WERI-Rb-1 (cell line): ENCODE measurements around the gene ZNF407.

Experiments used
- DNase-seq: peaks from one replicate; pipeline ENCODE4 v3.0.0-alpha.2; 2020
- H3K27ac ChIP-seq: fragments of 250-450 bp; sonication (Bioruptor Pico); 2 replicates; pipeline ENCODE4 v1.5.1; 2020; ENCODE audit warnings: mild to moderate bottlenecking, moderate library complexity
- H3K27me3 ChIP-seq: fragments of 250-450 bp; sonication (Bioruptor Pico); 2 replicates; pipeline ENCODE4 v1.5.1; 2021; ENCODE audit warnings: mild to moderate bottlenecking, low read depth, moderate library complexity; ENCODE audit not compliant: insufficient read depth, severe bottlenecking
- H3K36me3 ChIP-seq: fragments of 250-450 bp; sonication (Bioruptor Pico); 2 replicates; pipeline ENCODE4 v1.5.1; 2020; ENCODE audit warnings: mild to moderate bottlenecking, moderate library complexity
- H3K4me3 ChIP-seq: 2 replicates; pipeline ENCODE4 v1.5.1; 2011; ENCODE audit warnings: low read depth, mild to moderate bottlenecking, control low read depth, low read length
- H3K9me3 ChIP-seq: fragments of 250-450 bp; sonication (Bioruptor Pico); 2 replicates; pipeline ENCODE4 v1.5.1; 2021; ENCODE audit warnings: mild to moderate bottlenecking, moderate library complexity; ENCODE audit not compliant: severe bottlenecking
- TF ChIP-seq, protein P1 (sequence below): IDR thresholded peaks from 2 replicates; pipeline ENCODE4 v1.5.1; 2011; ENCODE audit warnings: low read depth, mild to moderate bottlenecking, control low read depth, inconsistent platforms, low read length

Gene ZNF407

DNA sequence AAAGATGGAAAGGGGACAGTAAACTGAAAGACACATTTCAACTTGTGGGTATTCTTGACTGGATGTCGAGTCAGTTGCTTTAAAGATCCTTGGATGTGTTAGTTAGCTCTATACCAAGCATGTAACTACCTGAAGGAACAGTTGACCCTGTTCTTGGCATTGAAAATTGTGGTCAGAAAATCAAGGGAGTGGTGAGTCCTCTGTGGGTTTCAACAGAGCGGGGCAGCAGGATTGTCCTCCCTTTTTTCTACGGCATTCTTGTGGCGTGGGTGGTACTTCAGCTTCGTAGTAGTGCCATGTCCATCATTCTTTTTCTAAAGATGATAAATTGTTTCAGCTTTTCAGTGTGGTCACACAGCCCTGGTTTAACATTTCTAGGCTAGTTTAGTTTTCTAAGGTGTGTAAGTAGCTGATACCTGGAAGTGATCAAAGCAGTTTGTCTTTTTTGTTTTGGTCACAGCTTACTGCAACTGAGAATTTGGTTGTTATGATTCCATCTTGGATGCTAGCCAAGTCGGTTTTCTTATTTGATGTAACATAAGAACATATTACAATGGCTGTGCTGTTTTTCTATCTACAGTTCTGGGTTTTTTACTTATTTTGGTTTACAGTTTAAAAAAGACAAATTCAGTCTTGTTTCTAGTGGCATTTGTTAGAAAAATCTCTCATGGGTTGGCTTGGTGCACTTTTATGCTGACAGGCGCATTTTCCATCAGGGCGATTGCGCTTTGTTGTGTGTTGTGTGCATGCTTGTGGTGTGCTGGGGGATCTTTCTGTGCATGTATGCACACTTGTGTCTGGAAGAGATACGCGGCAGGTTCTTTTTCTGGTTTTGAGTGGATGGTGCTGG lies 84.7 kb downstream of the ZNF407 start:
- Histone ChIP-seq H3K27ac (no peak overlapping the region), H3K36me3 (no peaks in the 10 kb centered on the region), H3K9me3 (peaks cover 4% of the 10 kb centered on the region), H3K27me3 (no peaks in the 10 kb centered on the region), H3K4me3 (no peak overlapping the region)
- no peak for DNase-seq
- TF ChIP-seq, protein P1, sequence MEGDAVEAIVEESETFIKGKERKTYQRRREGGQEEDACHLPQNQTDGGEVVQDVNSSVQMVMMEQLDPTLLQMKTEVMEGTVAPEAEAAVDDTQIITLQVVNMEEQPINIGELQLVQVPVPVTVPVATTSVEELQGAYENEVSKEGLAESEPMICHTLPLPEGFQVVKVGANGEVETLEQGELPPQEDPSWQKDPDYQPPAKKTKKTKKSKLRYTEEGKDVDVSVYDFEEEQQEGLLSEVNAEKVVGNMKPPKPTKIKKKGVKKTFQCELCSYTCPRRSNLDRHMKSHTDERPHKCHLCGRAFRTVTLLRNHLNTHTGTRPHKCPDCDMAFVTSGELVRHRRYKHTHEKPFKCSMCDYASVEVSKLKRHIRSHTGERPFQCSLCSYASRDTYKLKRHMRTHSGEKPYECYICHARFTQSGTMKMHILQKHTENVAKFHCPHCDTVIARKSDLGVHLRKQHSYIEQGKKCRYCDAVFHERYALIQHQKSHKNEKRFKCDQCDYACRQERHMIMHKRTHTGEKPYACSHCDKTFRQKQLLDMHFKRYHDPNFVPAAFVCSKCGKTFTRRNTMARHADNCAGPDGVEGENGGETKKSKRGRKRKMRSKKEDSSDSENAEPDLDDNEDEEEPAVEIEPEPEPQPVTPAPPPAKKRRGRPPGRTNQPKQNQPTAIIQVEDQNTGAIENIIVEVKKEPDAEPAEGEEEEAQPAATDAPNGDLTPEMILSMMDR: no peak

DNA sequence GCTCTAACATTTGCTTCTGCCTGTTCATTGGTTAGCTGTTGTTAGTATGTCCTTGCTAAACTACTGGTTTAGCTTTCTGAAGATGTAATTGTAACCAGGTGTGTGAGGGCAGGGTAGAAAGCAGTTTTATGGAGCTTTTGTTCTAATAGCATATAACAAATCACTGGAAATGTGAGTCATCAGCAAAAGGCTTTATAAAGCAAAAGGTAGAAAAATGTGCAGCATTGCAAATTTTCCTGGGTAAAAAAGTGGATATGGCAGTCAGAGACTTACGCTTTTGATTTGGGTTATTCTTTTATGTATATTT lies 85.3 kb downstream of the ZNF407 start:
- H3K27me3 ChIP-seq: no peaks in the 10 kb centered on the region
- no peaks in the 10 kb centered on the region for H3K36me3 ChIP-seq
- no peaks in the 10 kb centered on the region for H3K9me3 ChIP-seq
- TF ChIP-seq, protein P1: no peak
- no peak for DNase-seq
- H3K4me3 ChIP-seq: no peak overlapping the region
- no peak overlapping the region for H3K27ac ChIP-seq

DNA sequence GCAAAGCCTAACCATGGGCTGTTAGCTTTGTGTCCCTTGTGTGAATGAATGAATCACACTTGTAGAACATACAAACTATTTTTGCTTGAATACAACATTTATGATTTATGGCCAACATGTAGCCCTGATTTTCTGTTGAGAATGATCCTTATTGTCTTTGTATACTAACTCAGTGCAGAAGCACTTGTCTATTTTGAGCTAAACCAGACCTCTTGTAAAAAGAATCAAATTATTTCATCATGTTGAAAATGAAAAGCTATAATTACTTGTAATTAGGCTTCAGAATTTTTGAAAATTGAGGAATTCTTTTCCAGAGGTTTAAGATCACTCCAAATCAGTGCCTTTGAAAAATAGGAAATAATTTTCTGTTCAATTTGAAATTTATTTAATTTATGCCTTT lies 85.9 kb downstream of the ZNF407 start:
- TF ChIP-seq, protein P1: no peak

DNA sequence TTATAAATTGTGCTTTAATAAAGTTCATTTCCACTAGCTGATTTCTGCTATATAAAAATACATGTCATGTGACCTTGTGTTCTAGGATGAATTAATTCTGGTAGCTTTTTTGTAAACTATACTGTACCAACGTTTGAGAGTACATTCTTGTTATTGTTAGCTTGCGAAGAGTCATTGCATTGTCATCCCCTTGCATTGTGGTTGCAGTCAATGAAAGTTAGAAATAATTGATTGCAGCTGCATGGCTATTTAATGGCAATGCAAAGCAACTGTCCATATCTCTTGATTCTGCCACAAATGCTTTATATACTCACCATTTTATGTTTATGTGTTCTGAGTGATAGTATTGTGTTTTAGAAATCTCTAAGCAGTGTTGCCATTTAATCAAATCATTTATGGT lies 91.6 kb downstream of the ZNF407 start:
- no peak for DNase-seq
- TF ChIP-seq, protein P1: no peak
- Histone ChIP-seq H3K36me3 (no peaks in the 10 kb centered on the region), H3K4me3 (no peak overlapping the region), H3K27ac (no peak overlapping the region), H3K9me3 (no peaks in the 10 kb centered on the region), H3K27me3 (no peaks in the 10 kb centered on the region)

More for the DNA sequence above, 85.9 kb downstream of the ZNF407 start:
- no peak overlapping the region for H3K4me3 ChIP-seq
- no peak overlapping the region for H3K27ac ChIP-seq
- DNase-seq: no peak
- H3K9me3 ChIP-seq: no peaks in the 10 kb centered on the region
- H3K27me3 ChIP-seq: no peaks in the 10 kb centered on the region
- H3K36me3 ChIP-seq: no peaks in the 10 kb centered on the region

DNA sequence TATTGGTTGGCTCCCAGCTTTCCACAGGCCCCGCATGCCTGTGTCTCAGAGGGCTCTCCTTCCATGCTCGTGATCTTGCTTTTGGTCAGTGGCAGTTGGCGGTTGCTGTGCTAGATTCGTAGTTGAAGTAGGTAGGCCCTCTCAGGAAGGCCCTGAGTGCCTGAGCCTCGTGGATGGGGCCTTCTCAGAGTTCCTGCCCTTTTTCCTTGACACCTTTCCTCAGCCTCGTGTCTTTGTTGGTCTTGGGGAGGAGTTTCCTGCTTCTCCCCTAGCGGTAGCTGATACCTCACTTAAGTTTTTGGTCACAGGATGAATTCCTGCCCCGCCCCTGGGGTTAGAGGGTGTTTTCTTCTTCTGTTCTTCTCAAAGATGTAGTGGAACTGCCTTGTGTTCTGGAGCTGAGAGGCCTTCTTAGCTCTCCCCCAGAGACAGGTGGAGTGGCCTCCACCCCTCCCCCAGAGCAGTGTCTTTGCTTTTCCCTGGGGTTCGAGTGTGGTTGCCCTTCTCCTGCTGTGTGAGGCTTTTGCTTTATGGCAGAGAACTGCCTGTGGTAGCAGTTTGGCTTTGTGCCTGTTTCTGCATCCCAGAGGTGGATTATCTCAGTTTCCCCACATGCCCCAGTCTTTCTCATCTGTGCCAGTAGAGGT lies 94.8 kb downstream of the ZNF407 start:
- no peaks in the 10 kb centered on the region for H3K36me3 ChIP-seq
- DNase-seq: no peak
- TF ChIP-seq, protein P1: no peak

More for the DNA sequence above, 94.8 kb downstream of the ZNF407 start:
- Histone ChIP-seq H3K9me3 (no peaks in the 10 kb centered on the region), H3K27me3 (no peaks in the 10 kb centered on the region), H3K4me3 (no peak overlapping the region), H3K27ac (no peak overlapping the region)
